Chondrocyte (in vitro differentiated cells): ENCODE data around the gene JMJD8. TPM values are rescaled to one million over a fixed set of nuclear protein-coding genes. Genes with fewer than 3 reads are reported as not detected.

Experiments
- DNase-seq: peaks from one replicate; pipeline ENCODE4 v3.0.0; 2021; ENCODE audit warnings: mixed read lengths, low spot score
- H3K27ac Mint-ChIP-seq: one replicate; pipeline ENCODE4 v1.8.0; 2021; ENCODE audit warnings: mild to moderate bottlenecking, moderate library complexity, mixed read lengths; ENCODE audit not compliant: unreplicated experiment
- H3K27me3 Mint-ChIP-seq: 2 replicates; pipeline ENCODE4 v1.8.0; 2021; ENCODE audit warnings: low read depth, mixed read lengths
- H3K36me3 Mint-ChIP-seq: 2 replicates; pipeline ENCODE4 v1.8.0; 2021; ENCODE audit warnings: low read depth, mixed read lengths
- H3K4me1 Mint-ChIP-seq: 2 replicates; pipeline ENCODE4 v1.8.0; 2021; ENCODE audit warnings: low read depth, mild to moderate bottlenecking, mixed read lengths
- H3K4me3 Mint-ChIP-seq: one replicate; pipeline ENCODE4 v1.8.0; 2021; ENCODE audit warnings: mild to moderate bottlenecking, moderate library complexity, mixed read lengths; ENCODE audit not compliant: unreplicated experiment
- H3K9me3 Mint-ChIP-seq: 2 replicates; pipeline ENCODE4 v1.8.0; 2021; ENCODE audit warnings: low read depth, mixed read lengths
- CTCF ChIP-seq: fragments of 200-600 bp; sonication (generic); IDR thresholded peaks from 2 replicates; pipeline ENCODE4 v1.5.0; 2021; ENCODE audit warnings: antibody characterized with exemption, mild to moderate bottlenecking, moderate library complexity
- total RNA-seq: library from RNA; stranded (reverse); gene quantifications from 3 replicates; pipeline ENCODE4 v1.2.1, GENCODE V29; 2021

Gene JMJD8
- total RNA-seq, 1 donor from 2014 or later: 39.2 TPM

GRCh38 chr16:645852-646678 is 38.1 kb downstream of the JMJD8 start:
- no peak for DNase-seq
- Mint-ChIP-seq H3K4me3 (no peak overlapping the region), H3K27ac (no peak overlapping the region), H3K4me1 (peaks cover 18% of the 10 kb centered on the region), H3K36me3 (no peaks in the 10 kb centered on the region), H3K9me3 (no peaks in the 10 kb centered on the region), H3K27me3 (no peaks in the 10 kb centered on the region)
- TF ChIP-seq CTCF: no peak

GRCh38 chr16:644556-644955 is 39.6 kb downstream of the JMJD8 start:
- H3K4me3 Mint-ChIP-seq: peak overlapping the region; percentile 35

GRCh38 chr16:643050-643368 is 41.1 kb downstream of the JMJD8 start:
- no peaks in the 10 kb centered on the region for H3K27me3 Mint-ChIP-seq
- H3K4me1 Mint-ChIP-seq: peaks cover 8% of the 10 kb centered on the region
- TF ChIP-seq CTCF: no peak
- peak overlapping the region; percentile 66 for H3K4me3 Mint-ChIP-seq
- no peak overlapping the region for H3K27ac Mint-ChIP-seq
- DNase-seq: no peak
- H3K9me3 Mint-ChIP-seq: no peaks in the 10 kb centered on the region
- no peaks in the 10 kb centered on the region for H3K36me3 Mint-ChIP-seq

More at GRCh38 chr16:644556-644955, 39.6 kb downstream of the JMJD8 start:
- peak overlapping the region; percentile 27 for H3K27ac Mint-ChIP-seq
- H3K27me3 Mint-ChIP-seq: no peaks in the 10 kb centered on the region
- no peak for DNase-seq
- peaks cover 14% of the 10 kb centered on the region for H3K4me1 Mint-ChIP-seq
- H3K9me3 Mint-ChIP-seq: no peaks in the 10 kb centered on the region
- H3K36me3 Mint-ChIP-seq: no peaks in the 10 kb centered on the region
- TF ChIP-seq CTCF: no peak

GRCh38 chr16:642189-643049 is 41.7 kb downstream of the JMJD8 start:
- Mint-ChIP-seq H3K4me3 (peak overlapping the region; percentile 66), H3K4me1 (peaks cover 5% of the 10 kb centered on the region), H3K36me3 (no peaks in the 10 kb centered on the region), H3K27me3 (no peaks in the 10 kb centered on the region), H3K27ac (no peak overlapping the region), H3K9me3 (no peaks in the 10 kb centered on the region)
- DNase-seq: no peak
- TF ChIP-seq CTCF: no peak

- DNase-seq: no peak
Observed at GRCh38 chr16:641326-642188, 42.6 kb downstream of the JMJD8 start, which contains the start of gene MCRIP2. MCRIP2 (plus strand) TSS chr16:641828; CDS start chr16:641992, 164 bp downstream.

More at GRCh38 chr16:641326-642188, 42.6 kb downstream of the JMJD8 start, which contains the start of gene MCRIP2:
- Mint-ChIP-seq H3K4me1 (peaks cover 6% of the 10 kb centered on the region), H3K27me3 (no peaks in the 10 kb centered on the region), H3K4me3 (peak within 1 kb of the TSS; percentile 66), H3K9me3 (no peaks in the 10 kb centered on the region), H3K27ac (no peak within 1 kb of the TSS), H3K36me3 (no peaks in the 10 kb centered on the region)
- no peak for TF ChIP-seq CTCF
